ENCODE data around the gene ZNF608.

GRCh38 chr5:124745007-124745927, 1.2 kb downstream of the ZNF608 start:
- TF ChIP-seq POLR2AphosphoS5 (IDR thresholded peaks at IDR 0.05; ENCODE audit: low read depth) (no peak), EZH2phosphoT487 (IDR thresholded peaks at IDR 0.05; ENCODE audit: unreplicated experiment) (no peak), EZH2 (IDR thresholded peaks at IDR 0.05; ENCODE audit: low read depth, unreplicated experiment) (no peak)
- TF ChIP-seq, protein P1, sequence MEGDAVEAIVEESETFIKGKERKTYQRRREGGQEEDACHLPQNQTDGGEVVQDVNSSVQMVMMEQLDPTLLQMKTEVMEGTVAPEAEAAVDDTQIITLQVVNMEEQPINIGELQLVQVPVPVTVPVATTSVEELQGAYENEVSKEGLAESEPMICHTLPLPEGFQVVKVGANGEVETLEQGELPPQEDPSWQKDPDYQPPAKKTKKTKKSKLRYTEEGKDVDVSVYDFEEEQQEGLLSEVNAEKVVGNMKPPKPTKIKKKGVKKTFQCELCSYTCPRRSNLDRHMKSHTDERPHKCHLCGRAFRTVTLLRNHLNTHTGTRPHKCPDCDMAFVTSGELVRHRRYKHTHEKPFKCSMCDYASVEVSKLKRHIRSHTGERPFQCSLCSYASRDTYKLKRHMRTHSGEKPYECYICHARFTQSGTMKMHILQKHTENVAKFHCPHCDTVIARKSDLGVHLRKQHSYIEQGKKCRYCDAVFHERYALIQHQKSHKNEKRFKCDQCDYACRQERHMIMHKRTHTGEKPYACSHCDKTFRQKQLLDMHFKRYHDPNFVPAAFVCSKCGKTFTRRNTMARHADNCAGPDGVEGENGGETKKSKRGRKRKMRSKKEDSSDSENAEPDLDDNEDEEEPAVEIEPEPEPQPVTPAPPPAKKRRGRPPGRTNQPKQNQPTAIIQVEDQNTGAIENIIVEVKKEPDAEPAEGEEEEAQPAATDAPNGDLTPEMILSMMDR (conservative IDR thresholded peaks at IDR 0.05; ENCODE audit: low read depth in 2 of 2), result no peak

Measured in GM23338 (cell line).